GM19193 (cell line): Measurements from ENCODE around the gene RAB15.

Experiments
- POLR2A ChIP-seq: IDR thresholded peaks from 4 replicates; pipeline ENCODE4 v1.6.1; 2011; ENCODE audit not compliant: insufficient read depth, insufficient read length; ENCODE audit errors: extremely low read depth

Gene RAB15

GRCh38 chr14:64970041-64970440 lies 2.1 kb downstream of the RAB15 start:
- TF ChIP-seq POLR2A: no peak

GRCh38 chr14:64968651-64969050 lies 3.5 kb downstream of the RAB15 start:
- TF ChIP-seq POLR2A: no peak

- no peak for TF ChIP-seq POLR2A
Observed at GRCh38 chr14:64968167-64968566, 4.0 kb downstream of the RAB15 start.

- TF ChIP-seq POLR2A: no peak
Observed at GRCh38 chr14:64966976-64967375, 5.2 kb downstream of the RAB15 start.

- TF ChIP-seq POLR2A: no peak
Observed at GRCh38 chr14:64965356-64966000, 6.7 kb downstream of the RAB15 start.

GRCh38 chr14:64963611-64964010 lies 8.5 kb downstream of the RAB15 start:
- no peak for TF ChIP-seq POLR2A

- no peak for TF ChIP-seq POLR2A
Observed at GRCh38 chr14:64960762-64961276, 11.3 kb downstream of the RAB15 start.

GRCh38 chr14:64958743-64959142 lies 13.4 kb downstream of the RAB15 start:
- no peak for TF ChIP-seq POLR2A

GRCh38 chr14:64958201-64958600 lies 13.9 kb downstream of the RAB15 start:
- TF ChIP-seq POLR2A: no peak

- no peak for TF ChIP-seq POLR2A
Observed at GRCh38 chr14:64956697-64957406, 15.3 kb downstream of the RAB15 start.

- TF ChIP-seq POLR2A: no peak
Observed at GRCh38 chr14:64955297-64955696, 16.8 kb downstream of the RAB15 start.

GRCh38 chr14:64954491-64955240 lies 17.5 kb downstream of the RAB15 start:
- TF ChIP-seq POLR2A: no peak

GRCh38 chr14:64953661-64954060 lies 18.5 kb downstream of the RAB15 start:
- TF ChIP-seq POLR2A: no peak

GRCh38 chr14:64953310-64953654 lies 18.9 kb downstream of the RAB15 start:
- TF ChIP-seq POLR2A: no peak

GRCh38 chr14:64952598-64953309 lies 19.4 kb downstream of the RAB15 start:
- TF ChIP-seq POLR2A: no peak

GRCh38 chr14:64951724-64952123 lies 20.4 kb downstream of the RAB15 start:
- TF ChIP-seq POLR2A: no peak

- no peak for TF ChIP-seq POLR2A
Observed at GRCh38 chr14:64951291-64951690, 20.8 kb downstream of the RAB15 start.
